IPS-20b (cell line): ENCODE data around the gene EIF4B.
"Not testable (repeated sequence)": the region's sequence is repeated elsewhere in the genome, so short reads cannot be mapped to it uniquely, and the experiment has no call there.

Experiments
- H3K27ac ChIP-seq: one replicate; pipeline ENCODE4 v1.5.1; 2013; ENCODE audit warnings: low read length
- H3K27me3 ChIP-seq: 2 replicates; pipeline ENCODE4 v1.6.1; 2013; ENCODE audit warnings: mild to moderate bottlenecking, low read length, inconsistent platforms; ENCODE audit not compliant: insufficient read depth
- H3K36me3 ChIP-seq: 2 replicates; pipeline ENCODE4 v1.6.1; 2013; ENCODE audit warnings: low read depth, mild to moderate bottlenecking, inconsistent platforms, low read length, moderate library complexity; ENCODE audit not compliant: insufficient read depth
- H3K4me1 ChIP-seq: 2 replicates; pipeline ENCODE4 v1.6.1; 2013; ENCODE audit warnings: mild to moderate bottlenecking, control low read depth, inconsistent platforms, low read length, moderate library complexity; ENCODE audit not compliant: insufficient read depth
- H3K4me3 ChIP-seq: 2 replicates; pipeline ENCODE4 v1.5.1; 2013; ENCODE audit warnings: mild to moderate bottlenecking, low read length, inconsistent platforms
- H3K9ac ChIP-seq: 2 replicates; pipeline ENCODE4 v1.6.1; 2013; ENCODE audit warnings: low read depth, mild to moderate bottlenecking, inconsistent platforms, low read length, moderate library complexity
- H3K9me3 ChIP-seq: 2 replicates; pipeline ENCODE4 v1.6.1; 2013; ENCODE audit warnings: mild to moderate bottlenecking, low read depth, low read length, inconsistent platforms; ENCODE audit not compliant: insufficient read depth

EIF4B gene

GRCh38 chr12:52976574-52977071 is 29.6 kb upstream of the EIF4B start:
- H3K36me3 ChIP-seq = no peaks in the 10 kb centered on the region
- no peak overlapping the region for H3K4me3 ChIP-seq
- H3K27ac ChIP-seq = no peak overlapping the region
- H3K27me3 ChIP-seq = no peaks in the 10 kb centered on the region
- peaks cover 8% of the 10 kb centered on the region; the same call in 1 of the 2 replicates for H3K4me1 ChIP-seq
- H3K9ac ChIP-seq = no peak overlapping the region
- H3K9me3 ChIP-seq = no peaks in the 10 kb centered on the region

GRCh38 chr12:52977170-52977569 is 29.1 kb upstream of the EIF4B start:
- Histone ChIP-seq H3K27ac (no peak overlapping the region), H3K36me3 (no peaks in the 10 kb centered on the region), H3K27me3 (no peaks in the 10 kb centered on the region), H3K9ac (no peak overlapping the region), H3K4me3 (no peak overlapping the region), H3K9me3 (no peaks in the 10 kb centered on the region), H3K4me1 (peaks cover 5% of the 10 kb centered on the region; the same call in 1 of the 2 replicates)

GRCh38 chr12:52980096-52980649 is 26.1 kb upstream of the EIF4B start:
- Histone ChIP-seq H3K9ac (no peak overlapping the region), H3K36me3 (no peaks in the 10 kb centered on the region), H3K27ac (no peak overlapping the region)

GRCh38 chr12:52980650-52981423 is 25.4 kb upstream of the EIF4B start:
- Histone ChIP-seq H3K9ac (no peak overlapping the region), H3K9me3 (no peaks in the 10 kb centered on the region), H3K27ac (no peak overlapping the region), H3K27me3 (no peaks in the 10 kb centered on the region), H3K4me3 (no peak overlapping the region), H3K4me1 (peaks cover 4% of the 10 kb centered on the region; the same call in 1 of the 2 replicates), H3K36me3 (no peaks in the 10 kb centered on the region)

More at GRCh38 chr12:52980096-52980649, 26.1 kb upstream of the EIF4B start:
- Histone ChIP-seq H3K4me3 (no peak overlapping the region), H3K4me1 (peaks cover 5% of the 10 kb centered on the region; the same call in 1 of the 2 replicates), H3K27me3 (no peaks in the 10 kb centered on the region), H3K9me3 (no peaks in the 10 kb centered on the region)

- no peaks in the 10 kb centered on the region for H3K36me3 ChIP-seq
- H3K27ac ChIP-seq = no peak overlapping the region
- no peaks in the 10 kb centered on the region for H3K27me3 ChIP-seq
- H3K4me1 ChIP-seq = no peaks in the 10 kb centered on the region
- no peak overlapping the region for H3K9ac ChIP-seq
- H3K4me3 ChIP-seq = no peak overlapping the region
- H3K9me3 ChIP-seq = no peaks in the 10 kb centered on the region
These were observed 22.1 kb upstream of the EIF4B start for GRCh38 chr12:52984136-52984535.

- H3K9me3 ChIP-seq = no peaks in the 10 kb centered on the region
- H3K27ac ChIP-seq = no peak overlapping the region
- no peaks in the 10 kb centered on the region for H3K36me3 ChIP-seq
- 0 out of 2 replicates have a peak, but pooled peaks cover 4% of the 10 kb centered on the region for H3K4me1 ChIP-seq
- H3K4me3 ChIP-seq = no peak overlapping the region
- H3K27me3 ChIP-seq = no peaks in the 10 kb centered on the region
- no peak overlapping the region for H3K9ac ChIP-seq
These were observed 17.4 kb upstream of the EIF4B start for GRCh38 chr12:52988898-52989297.

GRCh38 chr12:52990206-52990605 is 16.1 kb upstream of the EIF4B start:
- Histone ChIP-seq H3K9me3 (no peaks in the 10 kb centered on the region), H3K27ac (no peak overlapping the region), H3K36me3 (no peaks in the 10 kb centered on the region), H3K4me1 (0 out of 2 replicates have a peak, but pooled peaks cover 4% of the 10 kb centered on the region), H3K4me3 (no peak overlapping the region), H3K27me3 (no peaks in the 10 kb centered on the region), H3K9ac (no peak overlapping the region)

GRCh38 chr12:52992240-52992639 is 14.0 kb upstream of the EIF4B start:
- H3K27ac ChIP-seq, H3K9ac ChIP-seq, H3K4me3 ChIP-seq, H3K36me3 ChIP-seq, H3K27me3 ChIP-seq, H3K4me1 ChIP-seq, H3K9me3 ChIP-seq: not testable (repeated sequence)

GRCh38 chr12:52992699-52993557 is 13.3 kb upstream of the EIF4B start:
- H3K9ac ChIP-seq = no peak overlapping the region
- H3K4me1 ChIP-seq = 0 out of 2 replicates have a peak, but pooled peaks cover 4% of the 10 kb centered on the region
- no peaks in the 10 kb centered on the region for H3K9me3 ChIP-seq
- H3K27ac ChIP-seq = no peak overlapping the region
- no peaks in the 10 kb centered on the region for H3K36me3 ChIP-seq
- no peak overlapping the region for H3K4me3 ChIP-seq
- no peaks in the 10 kb centered on the region for H3K27me3 ChIP-seq

GRCh38 chr12:52993558-52993869 is 12.7 kb upstream of the EIF4B start:
- H3K27ac ChIP-seq = no peak overlapping the region
- H3K9ac ChIP-seq = no peak overlapping the region
- 0 out of 2 replicates have a peak, but pooled peaks cover 4% of the 10 kb centered on the region for H3K4me1 ChIP-seq

GRCh38 chr12:53004178-53004577 is 2.1 kb upstream of the EIF4B start:
- peak overlapping the region; percentile 33 for H3K27ac ChIP-seq

More at GRCh38 chr12:52993558-52993869, 12.7 kb upstream of the EIF4B start:
- Histone ChIP-seq H3K27me3 (no peaks in the 10 kb centered on the region), H3K9me3 (no peaks in the 10 kb centered on the region), H3K36me3 (no peaks in the 10 kb centered on the region), H3K4me3 (no peak overlapping the region)

More at GRCh38 chr12:53004178-53004577, 2.1 kb upstream of the EIF4B start:
- Histone ChIP-seq H3K4me1 (peaks cover 22% of the 10 kb centered on the region; the same call in 1 of the 2 replicates), H3K4me3 (peak overlapping the region; percentile 94), H3K36me3 (peaks cover 19% of the 10 kb centered on the region), H3K9me3 (no peaks in the 10 kb centered on the region), H3K27me3 (no peaks in the 10 kb centered on the region; the same call in 1 of the 2 replicates), H3K9ac (peak overlapping the region; percentile 90; the same call in 1 of the 2 replicates)
